WTC11 (cell line): ENCODE measurements around the gene GRIPAP1. TPM values are rescaled to one million over a fixed set of nuclear protein-coding genes. Genes with fewer than 3 reads are reported as not detected.

Experiments
- ATAC-seq: fragments of 200-7000 bp; cut with Tn5 transposase; 2 replicates; pipeline ENCODE4 v1.10.0; 2021; ENCODE audit warnings: mild to moderate bottlenecking, moderate library complexity
- CTCF ChIA-PET: fragments of 300-600 bp; sonication (Branson Sonifier 250); formaldehyde crosslinking; loops from one replicate; lab custom pipeline; 2021; ENCODE audit warnings: antibody characterized with exemption; lab: Charles Lee
- POLR2A ChIA-PET: fragments of 350-600 bp; sonication (Branson Sonifier 250); formaldehyde crosslinking; loops from one replicate; lab custom pipeline; 2021; ENCODE audit warnings: antibody characterized with exemption; lab: Charles Lee
- DNase-seq: peaks from one replicate; pipeline ENCODE4 v3.0.0; 2021; ENCODE audit warnings: low spot score
- H3K27ac Mint-ChIP-seq: 2 replicates; pipeline ENCODE4 v1.8.0; 2021; ENCODE audit warnings: mixed read lengths
- H3K27me3 Mint-ChIP-seq: 2 replicates; pipeline ENCODE4 v1.8.0; 2021; ENCODE audit warnings: low read depth, mild to moderate bottlenecking, moderate library complexity, mixed read lengths
- H3K36me3 Mint-ChIP-seq: 2 replicates; pipeline ENCODE4 v1.8.0; 2021; ENCODE audit warnings: mixed read lengths
- H3K4me1 Mint-ChIP-seq: 2 replicates; pipeline ENCODE4 v1.8.0; 2022; ENCODE audit warnings: mixed read lengths
- H3K4me3 Mint-ChIP-seq: 2 replicates; pipeline ENCODE4 v1.8.0; 2021; ENCODE audit warnings: mild to moderate bottlenecking, moderate library complexity, mixed read lengths
- H3K9me3 Mint-ChIP-seq: 2 replicates; pipeline ENCODE4 v1.8.0; 2021; ENCODE audit warnings: mixed read lengths
- ARID4B ChIP-seq: sonication (generic); formaldehyde crosslinking; IDR thresholded peaks from 2 replicates; pipeline ENCODE4 v1.8.0; 2023; ENCODE audit warnings: missing genetic modification reagents, mild to moderate bottlenecking, borderline replicate concordance
- E2F5 ChIP-seq: sonication (generic); formaldehyde crosslinking; IDR thresholded peaks from 2 replicates; pipeline ENCODE4 v1.8.1; 2022; ENCODE audit warnings: mild to moderate bottlenecking, moderate library complexity, missing genetic modification reagents
- FOXP4 ChIP-seq: sonication (generic); formaldehyde crosslinking; IDR thresholded peaks from 2 replicates; pipeline ENCODE4 v1.8.0; 2022; ENCODE audit warnings: mild to moderate bottlenecking, missing genetic modification reagents
- NFATC4 ChIP-seq: fragments of 250-450 bp; sonication (Bioruptor Pico); IDR thresholded peaks from 2 replicates; pipeline ENCODE4 v1.9.0; 2021; ENCODE audit warnings: mild to moderate bottlenecking
- SMAD4 ChIP-seq: sonication (generic); formaldehyde crosslinking; IDR thresholded peaks from 2 replicates; pipeline ENCODE4 v1.8.0; 2022; ENCODE audit warnings: mild to moderate bottlenecking, missing genetic modification reagents
- SP1 ChIP-seq: sonication (generic); formaldehyde crosslinking; conservative IDR thresholded peaks from 2 replicates; pipeline ENCODE4 v1.8.1; 2022; ENCODE audit warnings: missing genetic modification reagents
- ZNF281 ChIP-seq: sonication (generic); formaldehyde crosslinking; IDR thresholded peaks from 2 replicates; pipeline ENCODE4 v1.8.0; 2023; ENCODE audit warnings: mild to moderate bottlenecking, missing genetic modification reagents
- total RNA-seq: library from RNA; stranded (reverse); gene quantifications from 3 replicates; pipeline ENCODE4 v1.2.3, GENCODE V29; 2021

Gene GRIPAP1
- total RNA-seq, 1 experiment from 2014 or later, result 70.7 TPM

- peak overlapping the region; percentile 66 for H3K4me3 Mint-ChIP-seq
- ChIA-PET POLR2A (interaction anchor here (0.6 to 2.0 kb wide), 3 partner anchors 16 to 31 kb away, joined by 3 to 11 read pairs (median 4); partner anchors contain the start of genes PQBP1, SLC35A2 and TIMM17B), CTCF (interaction anchor here (1.1 to 1.5 kb wide), 3 partner anchors 10 to 126 kb away, joined by 5 to 21 read pairs (median 6); partner anchors contain the start of genes HDAC6 and SLC35A2)
- DNase-seq (peak; percentile 52), ATAC-seq (peak; percentile 88)
- H3K9me3 Mint-ChIP-seq, result no peaks in the 10 kb centered on the region; the same call in 1 of the 2 replicates
- H3K36me3 Mint-ChIP-seq, result peaks cover 35% of the 10 kb centered on the region
- H3K4me1 Mint-ChIP-seq, result peaks cover 43% of the 10 kb centered on the region
- H3K27ac Mint-ChIP-seq, result peak overlapping the region; percentile 100
- TF ChIP-seq E2F5, result no peak
- TF ChIP-seq ZNF281 (CRISPR knock-in tag), result 0 out of 2 replicates have a peak, but pooled peaks have one; percentile 60
- peak; percentile 17; the same call in 1 of the 2 replicates for TF ChIP-seq SP1 (CRISPR knock-in tag)
- H3K27me3 Mint-ChIP-seq, result no peaks in the 10 kb centered on the region
Measured at GRCh38 chrX:48927736-48928382, 74.2 kb downstream of the GRIPAP1 start.

GRCh38 chrX:48927123-48927522 lies 74.9 kb downstream of the GRIPAP1 start:
- peaks cover 43% of the 10 kb centered on the region for H3K4me1 Mint-ChIP-seq
- no peak for TF ChIP-seq SMAD4
- peak; percentile 53; the same call in 1 of the 2 replicates for TF ChIP-seq FOXP4 (CRISPR knock-in tag)
- peaks cover 36% of the 10 kb centered on the region for H3K36me3 Mint-ChIP-seq
- DNase-seq (peak; percentile 54), ATAC-seq (peak; percentile 75)
- peak overlapping the region; percentile 66 for H3K4me3 Mint-ChIP-seq
- H3K27me3 Mint-ChIP-seq, result no peaks in the 10 kb centered on the region
- H3K27ac Mint-ChIP-seq, result peak overlapping the region; percentile 100
- ChIA-PET CTCF (interaction anchor here (1.4 to 1.5 kb wide), 2 partner anchors 10 to 15 kb away, joined by 6 to 21 read pairs; partner anchors contain the start of gene SLC35A2), POLR2A (interaction anchor here (0.6 to 2.0 kb wide), 3 partner anchors 15 to 32 kb away, joined by 3 to 11 read pairs (median 4); partner anchors contain the start of genes PQBP1, SLC35A2 and TIMM17B)
- H3K9me3 Mint-ChIP-seq, result no peaks in the 10 kb centered on the region

- Mint-ChIP-seq H3K9me3 (no peaks in the 10 kb centered on the region), H3K36me3 (peaks cover 25% of the 10 kb centered on the region), H3K27me3 (no peaks in the 10 kb centered on the region), H3K27ac (peak overlapping the region; percentile 90), H3K4me1 (peaks cover 63% of the 10 kb centered on the region), H3K4me3 (no peak overlapping the region)
- ATAC-seq (no peak), DNase-seq (no peak)
- no peak for TF ChIP-seq ARID4B (CRISPR knock-in tag)
- no peak for TF ChIP-seq NFATC4
- ChIA-PET CTCF (interaction anchor here (1.4 kb wide), 1 partner anchor 13 kb away, joined by 4 read pairs; no protein-coding TSS in a partner anchor), POLR2A (no interaction called here)
Measured at GRCh38 chrX:48924270-48924669, 77.8 kb downstream of the GRIPAP1 start.
